Mononuclear cell (primary cell): Measurements from ENCODE around the gene ZNF649. TPM values are rescaled to one million over a fixed set of nuclear protein-coding genes. Genes with fewer than 3 reads are reported as not detected.
"Not testable (repeated sequence)": the region's sequence is repeated elsewhere in the genome, so short reads cannot be mapped to it uniquely, and the experiment has no call there.

Experiments
- H3K27me3 ChIP-seq: 2 replicates; pipeline ENCODE4 v1.6.0; 2011; ENCODE audit warnings: low read length, control low read depth; ENCODE audit not compliant: insufficient read depth
- H3K4me1 ChIP-seq: 2 replicates; pipeline ENCODE4 v1.5.1; 2011; ENCODE audit warnings: mild to moderate bottlenecking, low read length, control low read depth; ENCODE audit not compliant: insufficient read depth
- H3K4me3 ChIP-seq: 2 replicates; pipeline ENCODE4 v1.5.1; 2011; ENCODE audit warnings: mild to moderate bottlenecking, low read length, moderate library complexity
- H3K9me3 ChIP-seq: 2 replicates; pipeline ENCODE4 v1.5.1; 2011; ENCODE audit warnings: low read depth, mild to moderate bottlenecking, control low read depth, low read length
- total RNA-seq: library from RNA; depleted of rRNA; stranded (reverse); fragments of >200 nt; gene quantifications from one replicate; pipeline ENCODE4 v1.2.3, GENCODE V29; 2012

Gene ZNF649
- total RNA-seq, 1 donor = 18.3 TPM

DNA sequence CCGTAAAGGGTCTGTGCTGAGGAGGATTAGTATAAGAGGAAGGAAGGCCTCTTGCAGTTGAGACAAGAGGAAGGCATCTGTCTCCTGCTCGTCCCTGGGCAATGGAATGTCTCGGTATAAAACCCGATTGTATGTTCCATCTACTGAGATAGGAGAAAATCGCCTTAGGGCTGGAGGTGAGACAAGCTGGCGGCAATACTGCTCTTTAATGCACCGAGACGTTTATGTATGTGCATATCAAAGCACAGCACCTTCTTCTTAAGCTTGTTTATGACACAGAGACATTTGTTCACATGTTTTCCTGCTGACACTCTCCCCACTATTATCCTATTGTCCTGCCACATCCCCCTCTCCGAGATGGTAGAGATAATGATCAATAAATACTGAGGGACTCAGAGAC is 1.3 kb upstream of the ZNF649 start:
- Histone ChIP-seq H3K9me3 (peaks cover 13% of the 10 kb centered on the region), H3K4me1 (peaks cover 16% of the 10 kb centered on the region)
- H3K4me3 ChIP-seq, H3K27me3 ChIP-seq: not testable (repeated sequence)

DNA sequence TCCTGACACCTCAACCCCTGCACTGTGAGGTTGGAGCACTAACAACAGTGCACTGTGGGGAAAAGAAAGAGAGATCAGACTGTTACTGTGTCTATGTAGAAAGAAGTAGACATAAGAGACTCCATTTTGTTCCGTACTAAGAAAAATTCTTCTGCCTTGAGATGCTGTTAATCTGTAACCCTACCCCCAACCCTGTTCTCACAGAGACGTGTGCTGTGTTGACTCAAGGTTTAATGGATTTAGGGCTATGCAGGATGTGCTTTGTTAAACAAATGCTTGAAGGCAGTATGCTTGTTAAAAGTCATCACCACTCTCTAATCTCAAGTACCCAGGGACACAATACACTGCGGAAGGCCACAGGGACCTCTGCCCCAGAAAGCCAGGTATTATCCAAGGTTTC is 822 bp upstream of the ZNF649 start:
- peaks cover 16% of the 10 kb centered on the region for H3K4me1 ChIP-seq
- H3K27me3 ChIP-seq, H3K4me3 ChIP-seq: not testable (repeated sequence)
- peaks cover 17% of the 10 kb centered on the region for H3K9me3 ChIP-seq

DNA sequence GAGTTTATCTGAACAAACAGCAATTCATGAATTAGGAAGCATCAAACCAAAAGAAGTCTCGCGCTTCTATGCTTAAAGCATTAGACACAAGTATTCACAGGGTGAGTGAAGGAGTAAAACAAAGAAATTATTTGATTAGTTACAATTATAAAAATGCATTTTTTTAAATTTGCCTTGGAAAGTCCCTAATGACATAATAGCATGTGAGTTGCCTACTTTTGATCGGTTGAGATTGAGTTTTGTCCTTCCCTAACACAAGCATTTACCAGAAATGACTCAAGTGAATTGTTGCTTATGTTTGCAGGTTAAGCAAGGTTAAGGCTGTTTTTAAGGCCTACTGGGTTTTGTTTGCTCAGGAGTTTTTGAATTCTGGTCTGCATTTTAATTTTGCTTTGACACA is 389 bp upstream of the ZNF649 start:
- Histone ChIP-seq H3K27me3 (peaks cover 5% of the 10 kb centered on the region), H3K9me3 (peaks cover 22% of the 10 kb centered on the region), H3K4me3 (peak overlapping the region; percentile 83), H3K4me1 (peaks cover 16% of the 10 kb centered on the region)

DNA sequence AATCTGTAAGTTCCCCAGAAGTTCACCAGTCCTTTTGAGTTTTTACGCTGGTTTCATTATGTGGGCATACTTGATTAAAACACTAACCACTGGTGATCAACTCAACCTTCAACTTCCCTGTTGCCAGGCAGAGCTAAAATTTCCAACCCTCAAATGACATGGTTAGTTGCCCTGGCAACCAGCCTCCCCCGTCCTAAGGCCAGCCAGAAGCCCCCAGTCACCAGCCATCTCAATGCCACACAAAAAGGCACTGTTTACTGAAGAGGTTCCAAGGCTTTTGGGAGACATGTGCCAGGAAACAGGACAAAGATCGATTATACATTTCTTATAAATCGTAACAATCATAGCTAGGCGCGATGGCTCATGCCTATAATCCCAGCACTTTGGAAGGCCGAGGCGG is 1.6 kb downstream of the ZNF649 start:
- peaks cover 34% of the 10 kb centered on the region for H3K9me3 ChIP-seq
- H3K4me1 ChIP-seq = peaks cover 16% of the 10 kb centered on the region
- no peak overlapping the region for H3K4me3 ChIP-seq
- peaks cover 5% of the 10 kb centered on the region for H3K27me3 ChIP-seq

DNA sequence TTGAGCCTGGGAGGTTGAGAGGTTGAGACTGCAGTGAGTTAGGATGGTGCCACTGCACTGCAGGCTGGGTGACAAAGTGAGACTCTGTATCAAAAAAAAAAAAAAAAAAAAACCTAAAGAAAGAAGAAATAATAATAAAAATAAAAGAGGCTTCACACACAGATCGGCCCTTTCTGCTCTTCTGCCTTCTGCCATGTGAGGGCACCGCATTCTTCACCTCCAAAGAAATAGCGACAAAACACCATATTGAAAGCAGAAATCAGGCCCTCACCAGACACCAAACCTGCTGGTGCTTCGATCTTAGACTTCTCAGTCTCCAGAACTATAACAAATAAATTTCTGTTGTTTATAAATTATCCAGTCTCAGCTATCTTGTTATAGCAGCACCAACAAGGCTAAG is 3.0 kb downstream of the ZNF649 start:
- no peak overlapping the region for H3K4me3 ChIP-seq
- peaks cover 16% of the 10 kb centered on the region for H3K4me1 ChIP-seq
- peaks cover 47% of the 10 kb centered on the region for H3K9me3 ChIP-seq
- H3K27me3 ChIP-seq = no peaks in the 10 kb centered on the region

DNA sequence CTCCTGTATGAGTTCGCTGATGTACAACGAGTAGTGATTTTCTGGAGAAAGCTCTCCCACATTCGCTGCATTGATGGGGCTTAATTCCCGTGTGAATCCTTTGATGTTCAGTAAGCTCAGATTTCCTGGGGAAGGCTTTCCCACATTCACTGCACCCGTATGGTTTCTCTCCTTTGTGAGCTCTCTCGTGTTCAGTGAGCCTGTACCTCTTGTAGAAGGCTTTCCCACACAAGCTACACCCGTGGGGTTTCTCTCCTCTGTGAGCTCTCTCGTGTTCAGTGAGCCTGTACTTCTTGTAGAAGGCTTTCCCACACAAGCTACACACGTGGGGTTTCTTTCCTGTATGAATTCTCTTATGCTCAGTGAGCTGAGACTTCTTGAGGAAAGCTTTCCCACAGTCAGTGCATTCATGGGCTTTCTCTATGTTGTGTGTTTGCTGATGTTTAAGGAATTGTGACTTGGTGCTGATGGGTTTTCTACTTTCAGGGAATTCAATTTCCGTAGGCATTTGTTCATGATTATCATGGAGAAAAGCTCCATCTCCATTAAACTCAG is 13.5 kb downstream of the ZNF649 start:
- Histone ChIP-seq H3K9me3 (peaks cover 91% of the 10 kb centered on the region), H3K4me3 (no peak overlapping the region)

DNA sequence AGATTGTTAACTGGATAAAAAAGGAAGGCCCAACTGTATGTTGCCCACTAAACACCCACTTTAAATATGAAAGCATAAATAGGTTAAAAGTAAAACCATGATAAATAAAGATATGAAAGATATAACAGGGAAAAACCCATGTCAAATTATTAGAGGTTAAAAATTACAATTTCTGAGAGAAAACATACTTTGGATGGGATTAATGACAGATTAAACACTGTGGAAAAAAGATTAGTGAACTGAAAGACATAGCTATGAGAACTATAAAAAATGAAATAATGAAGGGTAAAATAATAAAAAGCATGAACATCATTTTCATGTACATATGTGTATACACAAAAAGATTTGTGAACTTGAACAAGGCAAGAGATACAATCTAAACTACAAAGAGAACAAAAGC is 14.9 kb downstream of the ZNF649 start:
- no peak overlapping the region for H3K4me3 ChIP-seq
- H3K27me3 ChIP-seq = no peaks in the 10 kb centered on the region
- H3K9me3 ChIP-seq = peaks cover 96% of the 10 kb centered on the region
- H3K4me1 ChIP-seq = no peaks in the 10 kb centered on the region

More for the DNA sequence above, 13.5 kb downstream of the ZNF649 start:
- Histone ChIP-seq H3K27me3 (no peaks in the 10 kb centered on the region), H3K4me1 (no peaks in the 10 kb centered on the region)

DNA sequence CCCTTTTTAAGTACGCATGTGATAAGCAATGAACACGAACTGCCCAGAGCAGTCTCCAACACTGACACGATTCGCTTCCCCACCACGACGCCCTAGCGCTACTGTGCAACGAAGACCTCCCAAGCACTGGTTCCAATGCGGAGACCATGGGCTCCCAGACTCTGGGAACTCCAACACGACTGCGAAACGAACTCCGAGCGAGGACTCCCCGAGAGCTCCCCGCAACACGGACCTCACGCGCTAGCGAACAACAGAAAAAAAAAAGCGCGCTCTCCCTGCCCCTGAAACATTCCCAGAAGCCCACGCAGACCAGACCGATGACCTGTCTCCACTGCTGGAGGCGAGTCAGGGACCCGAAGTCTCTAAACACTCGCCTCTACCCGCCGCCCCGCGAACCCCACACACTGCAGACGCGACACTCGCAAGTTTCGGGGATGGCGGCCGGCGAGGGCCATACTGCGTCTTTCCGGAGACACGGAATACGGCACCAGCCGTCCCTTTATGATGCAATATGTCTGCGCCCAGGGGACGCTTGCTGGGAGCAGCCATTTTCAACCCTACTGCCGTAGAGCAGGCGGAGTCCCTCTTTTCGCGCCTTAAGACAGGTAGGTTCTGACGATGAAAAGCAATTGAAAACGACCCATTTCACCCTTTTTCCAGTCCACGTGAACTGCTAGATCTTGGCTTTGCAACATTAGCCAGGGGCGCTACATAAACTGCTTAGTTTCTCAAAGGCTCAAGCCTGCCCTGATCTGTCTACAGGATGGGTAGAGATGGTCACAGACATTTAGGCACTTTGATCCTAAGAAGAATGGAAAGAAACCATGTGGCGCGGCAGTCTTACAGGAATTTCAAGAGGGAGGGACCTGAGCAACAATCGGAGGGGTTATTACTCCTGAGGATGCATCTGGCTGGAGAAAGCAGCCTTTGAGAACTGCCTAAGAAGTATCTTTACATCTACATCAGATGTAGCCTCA is 17.0 kb downstream of the ZNF649 start, which contains the start of gene ZNF577:
Gene ZNF577 (minus strand): TSS at position 430 of the 977 bp plus-strand sequence. CDS start 7,569 bp downstream, outside the sequence.
- H3K4me1 ChIP-seq = no peaks in the 10 kb centered on the region
- H3K27me3 ChIP-seq = no peaks in the 10 kb centered on the region
- H3K9me3 ChIP-seq = peaks cover 85% of the 10 kb centered on the region
- H3K4me3 ChIP-seq = peak within 1 kb of the TSS; percentile 44

DNA sequence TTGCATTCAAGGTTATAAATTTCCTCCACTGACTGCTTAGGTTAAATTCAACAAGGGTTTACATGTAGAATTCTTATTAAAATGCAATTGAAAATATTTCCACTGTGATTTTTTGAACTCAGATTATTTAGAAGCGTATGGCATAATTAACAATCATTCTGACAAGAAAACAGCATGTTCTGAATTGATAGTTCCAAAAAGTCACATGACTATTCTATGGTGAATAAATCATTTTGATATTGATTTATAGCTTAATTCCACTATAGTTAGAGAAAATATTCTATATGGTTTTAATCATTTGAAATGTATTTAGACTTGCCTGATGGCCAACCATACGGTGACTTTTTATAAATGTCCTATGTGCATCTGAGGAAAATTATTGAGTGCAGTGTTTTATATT is 20.1 kb downstream of the ZNF649 start:
- H3K4me3 ChIP-seq = no peak overlapping the region
- H3K9me3 ChIP-seq = peaks cover 73% of the 10 kb centered on the region

DNA sequence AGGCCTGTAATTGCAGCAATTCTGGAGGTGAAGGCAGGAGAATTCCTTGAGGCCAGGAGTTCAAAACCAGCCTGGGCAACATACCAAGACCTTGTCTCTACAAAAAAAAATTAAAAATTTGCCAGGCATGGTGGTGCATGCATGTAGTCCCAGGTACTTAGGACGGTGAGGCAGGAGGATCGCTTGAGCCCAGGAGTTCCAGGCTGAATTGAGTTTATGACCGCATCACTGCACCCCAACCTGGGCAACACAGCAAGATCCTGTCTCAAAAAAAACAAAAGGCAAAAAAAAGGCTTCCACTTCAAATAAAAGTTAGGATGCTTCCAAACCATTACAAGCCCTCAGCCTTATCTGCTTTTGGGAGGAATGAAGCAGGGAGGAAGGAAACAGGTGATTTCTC is 22.3 kb downstream of the ZNF649 start:
- no peak overlapping the region for H3K4me3 ChIP-seq
- H3K27me3 ChIP-seq = no peaks in the 10 kb centered on the region
- no peaks in the 10 kb centered on the region for H3K4me1 ChIP-seq
- H3K9me3 ChIP-seq = peaks cover 69% of the 10 kb centered on the region

More for the DNA sequence above, 20.1 kb downstream of the ZNF649 start:
- no peaks in the 10 kb centered on the region for H3K27me3 ChIP-seq
- no peaks in the 10 kb centered on the region for H3K4me1 ChIP-seq

DNA sequence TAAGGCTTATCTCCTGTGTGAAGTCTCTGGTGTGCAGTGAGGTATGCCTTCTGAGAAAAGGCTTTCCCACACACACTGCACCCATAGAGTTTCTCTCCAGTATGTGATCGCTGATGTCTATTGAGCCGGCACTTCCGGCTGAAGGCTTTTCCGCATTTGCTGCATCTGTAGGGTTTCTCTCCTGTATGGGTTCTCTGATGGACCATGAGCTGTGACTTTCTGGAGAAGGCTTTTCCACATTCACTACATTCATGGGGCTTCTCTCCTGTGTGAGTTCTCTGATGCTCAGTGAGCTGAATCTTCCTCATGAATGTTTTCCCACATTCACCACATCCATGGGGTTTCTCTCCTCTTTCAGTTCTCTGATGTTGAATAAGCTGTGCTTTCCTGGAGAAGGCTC is 31.7 kb downstream of the ZNF649 start:
- Histone ChIP-seq H3K9me3 (peaks cover 89% of the 10 kb centered on the region), H3K4me3 (no peak overlapping the region), H3K27me3 (no peaks in the 10 kb centered on the region), H3K4me1 (no peaks in the 10 kb centered on the region)

DNA sequence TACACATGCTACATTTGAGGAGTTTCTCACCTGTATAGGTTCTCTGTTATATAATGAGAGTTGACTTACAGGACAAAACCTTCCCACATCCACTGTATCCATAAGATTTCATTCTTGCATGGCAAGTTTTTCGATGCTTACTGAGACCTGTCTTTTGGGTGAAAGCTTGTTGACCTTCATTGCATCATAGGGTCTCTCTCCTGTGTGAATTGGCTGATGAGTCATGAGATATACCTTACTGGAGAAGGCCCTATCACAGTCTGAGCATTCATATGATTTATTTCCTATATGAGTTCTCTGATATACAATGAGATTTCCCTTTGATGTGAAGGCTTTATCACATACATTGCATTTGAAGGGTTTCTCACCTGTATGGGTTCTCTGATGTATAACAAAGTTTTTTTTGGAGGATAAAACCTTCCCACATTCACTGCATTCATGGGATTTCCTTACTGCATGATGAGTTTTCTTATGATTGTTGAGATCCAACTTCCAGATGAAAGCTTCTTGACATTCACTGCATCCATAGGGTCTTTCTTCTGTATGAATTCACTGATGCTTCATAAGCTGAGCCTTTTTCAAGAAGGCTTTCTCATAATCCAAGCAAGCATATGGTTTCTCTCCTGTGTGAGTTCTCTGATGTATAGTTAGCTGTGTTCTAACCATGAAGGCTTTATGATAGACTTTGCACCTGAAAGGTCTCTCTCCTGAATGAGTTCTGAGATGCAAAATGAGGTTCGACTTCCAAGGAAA is 42.8 kb downstream of the ZNF649 start:
- H3K4me1 ChIP-seq = no peaks in the 10 kb centered on the region
- peaks cover 92% of the 10 kb centered on the region for H3K9me3 ChIP-seq
- no peaks in the 10 kb centered on the region for H3K27me3 ChIP-seq
- H3K4me3 ChIP-seq = no peak overlapping the region
